Mesothelial cell of epicardium (in vitro differentiated cells): ENCODE data around the gene CAST. TPM values are rescaled to one million over a fixed set of nuclear protein-coding genes. Genes with fewer than 3 reads are reported as not detected.
"Not testable (repeated sequence)": the region's sequence is repeated elsewhere in the genome, so short reads cannot be mapped to it uniquely, and the experiment has no call there.

ENCODE experiments used
- DNase-seq, 2 experiments: peaks; one replicate each; pipeline ENCODE4 v3.0.0; 2021; ENCODE audit warnings: low spot score in 2 of 2; ENCODE audit not compliant: unreplicated experiment in 2 of 2
- H3K27ac Mint-ChIP-seq: 2 replicates; pipeline ENCODE4 v1.8.0; 2021; ENCODE audit warnings: mixed read lengths
- H3K27me3 Mint-ChIP-seq: 2 replicates; pipeline ENCODE4 v1.8.0; 2021; ENCODE audit warnings: low read depth, mixed read lengths
- H3K36me3 Mint-ChIP-seq: 2 replicates; pipeline ENCODE4 v1.8.0; 2021; ENCODE audit warnings: mixed read lengths
- H3K4me1 Mint-ChIP-seq: 2 replicates; pipeline ENCODE4 v1.8.0; 2021; ENCODE audit warnings: mixed read lengths
- H3K4me3 Mint-ChIP-seq: 2 replicates; pipeline ENCODE4 v1.8.0; 2021; ENCODE audit warnings: mild to moderate bottlenecking, moderate library complexity, mixed read lengths
- H3K9me3 Mint-ChIP-seq: 2 replicates; pipeline ENCODE4 v1.8.0; 2021; ENCODE audit warnings: mixed read lengths
- total RNA-seq: library from RNA; stranded (reverse); gene quantifications from 3 replicates; pipeline ENCODE4 v1.2.1, GENCODE V29; 2021
- TF ChIP-seq, protein P1 (sequence below): fragments of 200-600 bp; sonication (generic); IDR thresholded peaks from one replicate; pipeline ENCODE4 v1.5.0; 2021; ENCODE audit warnings: antibody characterized with exemption; ENCODE audit not compliant: unreplicated experiment

CAST gene
- 126 to 133 TPM (median 132 TPM) in 3 replicates for total RNA-seq

GRCh38 chr5:96661855-96662724, at the start of gene CAST:
Gene CAST, plus strand, starts transcription at chr5:96662376. Its CDS starts 47 bp downstream, at chr5:96662423.
- TF ChIP-seq, protein P1, sequence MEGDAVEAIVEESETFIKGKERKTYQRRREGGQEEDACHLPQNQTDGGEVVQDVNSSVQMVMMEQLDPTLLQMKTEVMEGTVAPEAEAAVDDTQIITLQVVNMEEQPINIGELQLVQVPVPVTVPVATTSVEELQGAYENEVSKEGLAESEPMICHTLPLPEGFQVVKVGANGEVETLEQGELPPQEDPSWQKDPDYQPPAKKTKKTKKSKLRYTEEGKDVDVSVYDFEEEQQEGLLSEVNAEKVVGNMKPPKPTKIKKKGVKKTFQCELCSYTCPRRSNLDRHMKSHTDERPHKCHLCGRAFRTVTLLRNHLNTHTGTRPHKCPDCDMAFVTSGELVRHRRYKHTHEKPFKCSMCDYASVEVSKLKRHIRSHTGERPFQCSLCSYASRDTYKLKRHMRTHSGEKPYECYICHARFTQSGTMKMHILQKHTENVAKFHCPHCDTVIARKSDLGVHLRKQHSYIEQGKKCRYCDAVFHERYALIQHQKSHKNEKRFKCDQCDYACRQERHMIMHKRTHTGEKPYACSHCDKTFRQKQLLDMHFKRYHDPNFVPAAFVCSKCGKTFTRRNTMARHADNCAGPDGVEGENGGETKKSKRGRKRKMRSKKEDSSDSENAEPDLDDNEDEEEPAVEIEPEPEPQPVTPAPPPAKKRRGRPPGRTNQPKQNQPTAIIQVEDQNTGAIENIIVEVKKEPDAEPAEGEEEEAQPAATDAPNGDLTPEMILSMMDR = no peak
- Mint-ChIP-seq H3K27ac (peak within 1 kb of the TSS; percentile 97), H3K36me3 (no peaks in the 10 kb centered on the region), H3K4me3 (peak within 1 kb of the TSS; percentile 89), H3K4me1 (peaks cover 38% of the 10 kb centered on the region), H3K9me3 (no peaks in the 10 kb centered on the region), H3K27me3 (peaks cover 9% of the 10 kb centered on the region)
- peak; percentile 33 to 63 for DNase-seq

DNA sequence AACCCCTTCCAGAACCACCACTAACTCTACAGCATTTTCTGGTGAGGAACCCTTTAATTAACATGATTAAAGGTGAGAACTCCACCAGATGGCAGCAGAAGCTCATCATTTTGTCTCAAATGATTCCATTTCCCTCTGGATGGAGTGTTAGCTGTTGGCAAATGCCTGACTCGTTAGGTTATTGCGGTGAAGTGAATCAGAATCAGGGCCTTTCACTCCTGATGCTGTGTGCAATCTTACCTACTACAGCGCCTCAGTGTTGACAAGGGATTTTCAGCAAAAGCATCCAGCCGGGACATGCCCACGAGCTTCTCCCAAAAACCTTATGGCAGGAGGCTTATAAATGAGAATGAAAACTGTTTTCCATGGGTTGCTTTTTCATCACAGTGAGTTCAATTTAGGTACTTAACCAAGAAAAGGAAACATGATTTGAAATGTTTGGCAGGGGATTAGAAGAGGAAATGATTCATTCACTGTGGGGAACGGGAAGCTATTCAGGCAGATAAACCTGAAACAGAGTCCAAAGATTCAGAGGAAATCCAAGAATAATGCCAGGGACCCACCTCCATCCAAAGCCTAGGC, 48.0 kb upstream of the CAST start:
- Mint-ChIP-seq H3K4me1 (peaks cover 4% of the 10 kb centered on the region), H3K36me3 (no peaks in the 10 kb centered on the region), H3K27me3 (no peaks in the 10 kb centered on the region), H3K9me3 (peaks cover 4% of the 10 kb centered on the region), H3K4me3 (no peak overlapping the region), H3K27ac (peak overlapping the region; percentile 2)
- TF ChIP-seq, protein P1 = peak; percentile 60
- DNase-seq = peak in 1 of 2 experiments; percentile 54

- Mint-ChIP-seq H3K27me3 (no peaks in the 10 kb centered on the region), H3K9me3 (peaks cover 1% of the 10 kb centered on the region), H3K4me3 (no peak overlapping the region), H3K36me3 (no peaks in the 10 kb centered on the region), H3K4me1 (peaks cover 4% of the 10 kb centered on the region), H3K27ac (no peak overlapping the region)
- DNase-seq = no peak
- TF ChIP-seq, protein P1 = no peak
Measured at GRCh38 chr5:96615223-96615622, 47.0 kb upstream of the CAST start.

- H3K27ac Mint-ChIP-seq = no peak overlapping the region
- H3K9me3 Mint-ChIP-seq = no peaks in the 10 kb centered on the region
- TF ChIP-seq, protein P1 = no peak
- no peaks in the 10 kb centered on the region for H3K27me3 Mint-ChIP-seq
- peaks cover 4% of the 10 kb centered on the region for H3K4me1 Mint-ChIP-seq
- no peaks in the 10 kb centered on the region for H3K36me3 Mint-ChIP-seq
- no peak overlapping the region for H3K4me3 Mint-ChIP-seq
- no peak for DNase-seq
Measured at GRCh38 chr5:96616801-96617200, 45.4 kb upstream of the CAST start.

GRCh38 chr5:96618311-96619016, 43.7 kb upstream of the CAST start:
- not testable (repeated sequence) for H3K27me3 Mint-ChIP-seq, H3K36me3 Mint-ChIP-seq, DNase-seq, H3K27ac Mint-ChIP-seq, H3K9me3 Mint-ChIP-seq, H3K4me3 Mint-ChIP-seq, H3K4me1 Mint-ChIP-seq

- peaks cover 3% of the 10 kb centered on the region for H3K4me1 Mint-ChIP-seq
- no peak overlapping the region for H3K27ac Mint-ChIP-seq
- DNase-seq = no peak
- H3K36me3 Mint-ChIP-seq = no peaks in the 10 kb centered on the region
- no peak overlapping the region for H3K4me3 Mint-ChIP-seq
- no peaks in the 10 kb centered on the region for H3K27me3 Mint-ChIP-seq
- TF ChIP-seq, protein P1 = no peak
- no peaks in the 10 kb centered on the region for H3K9me3 Mint-ChIP-seq
Measured at GRCh38 chr5:96619946-96620345, 42.2 kb upstream of the CAST start.
